Epithelial cell of esophagus (primary cell): Measurements from ENCODE around the gene PRKAB2.
"Not testable (repeated sequence)": the region's sequence is repeated elsewhere in the genome, so short reads cannot be mapped to it uniquely, and the experiment has no call there.

Experiments
- DNase-seq: peaks from one replicate; pipeline ENCODE4 v3.0.0; 2010; ENCODE audit warnings: low read depth
- H3K4me3 ChIP-seq: 2 replicates; pipeline ENCODE4 v1.5.1; 2011; ENCODE audit warnings: mild to moderate bottlenecking, low read length, control low read depth
- CTCF ChIP-seq: IDR thresholded peaks from 2 replicates; pipeline ENCODE4 v1.5.1; 2011; ENCODE audit warnings: low read depth, mild to moderate bottlenecking, low read length, control low read depth, inconsistent platforms; ENCODE audit not compliant: insufficient read depth; ENCODE audit errors: missing control alignments

The PRKAB2 gene

GRCh38 chr1:147109762-147110161 lies 62.5 kb downstream of the PRKAB2 start:
- TF ChIP-seq CTCF, result no peak
- no peak for DNase-seq
- H3K4me3 ChIP-seq, result no peak overlapping the region

- TF ChIP-seq CTCF, result no peak
Measured at GRCh38 chr1:147109041-147109440, 63.2 kb downstream of the PRKAB2 start.

GRCh38 chr1:147106407-147106881 lies 65.8 kb downstream of the PRKAB2 start:
- H3K4me3 ChIP-seq, DNase-seq: not testable (repeated sequence)

More at GRCh38 chr1:147109041-147109440, 63.2 kb downstream of the PRKAB2 start:
- no peak for DNase-seq
- no peak overlapping the region for H3K4me3 ChIP-seq

- no peak overlapping the region for H3K4me3 ChIP-seq
- TF ChIP-seq CTCF, result no peak
- no peak for DNase-seq
Measured at GRCh38 chr1:147105909-147106308, 66.4 kb downstream of the PRKAB2 start.
